Stimulated activated CD8-positive, alpha-beta memory T cell treated with anti-CD3 and anti-CD28 coated beads, Interleukin-7, amount 100 ng/mL, for 48 hours (primary cell): ENCODE data around the gene CRACR2B.

ENCODE experiments used
- DNase-seq, 2 donors: peaks; one replicate each; pipeline ENCODE4 v3.0.0-alpha.2; 2020; ENCODE audit warnings: low read depth in 1 of 2; ENCODE audit errors: extremely low read depth in 1 of 2

CRACR2B gene

GRCh38 chr11:810040-810567, 17.6 kb upstream of the CRACR2B start:
- no peak for DNase-seq

- no peak for DNase-seq
These were observed 16.1 kb upstream of the CRACR2B start for GRCh38 chr11:811446-812245.

DNA sequence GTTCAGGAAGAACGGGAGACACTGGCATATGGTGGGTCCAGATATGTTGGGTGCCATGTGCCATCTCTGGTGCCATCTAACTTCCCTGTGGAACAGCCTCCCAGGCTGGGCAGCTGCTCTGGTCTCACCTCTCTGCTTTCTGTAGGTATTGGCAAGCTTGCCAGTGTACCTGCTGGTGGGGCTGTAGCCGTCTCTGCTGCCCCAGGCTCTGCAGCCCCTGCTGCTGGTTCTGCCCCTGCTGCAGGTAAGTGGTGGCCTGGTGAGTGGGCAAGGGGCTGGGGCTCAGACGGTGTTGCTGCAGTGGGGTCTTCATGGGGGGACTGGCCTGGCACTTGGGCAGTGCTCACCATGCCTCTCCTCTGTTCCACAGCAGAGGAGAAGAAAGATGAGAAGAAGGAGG, 15.3 kb upstream of the CRACR2B start:
- DNase-seq, result no peak

DNA sequence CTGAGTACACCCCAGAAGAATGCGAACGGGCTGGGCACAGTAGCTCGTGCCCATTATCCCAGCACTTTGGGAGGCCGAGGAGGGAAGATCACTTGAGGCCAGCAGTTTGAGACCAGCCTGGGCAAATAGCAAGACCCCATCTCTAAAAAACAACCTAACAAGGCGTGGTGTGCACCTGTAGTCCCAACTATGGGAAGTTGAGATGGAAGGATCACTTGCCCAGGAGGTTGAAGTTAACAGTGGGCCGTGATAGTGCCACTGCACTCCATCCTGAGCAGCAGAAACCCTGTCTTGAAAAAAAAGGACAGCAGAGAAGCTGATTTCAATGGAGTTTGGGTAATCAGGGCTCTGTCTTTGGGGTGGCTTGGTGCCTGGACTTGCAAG, 14.7 kb upstream of the CRACR2B start:
- no peak for DNase-seq

- no peak for DNase-seq
These were observed 14.1 kb upstream of the CRACR2B start for GRCh38 chr11:813456-814096.

- DNase-seq, result no peak
These were observed 11.9 kb upstream of the CRACR2B start for GRCh38 chr11:815675-816432.

- no peak for DNase-seq
These were observed 11.3 kb upstream of the CRACR2B start for GRCh38 chr11:816433-816779.

DNA sequence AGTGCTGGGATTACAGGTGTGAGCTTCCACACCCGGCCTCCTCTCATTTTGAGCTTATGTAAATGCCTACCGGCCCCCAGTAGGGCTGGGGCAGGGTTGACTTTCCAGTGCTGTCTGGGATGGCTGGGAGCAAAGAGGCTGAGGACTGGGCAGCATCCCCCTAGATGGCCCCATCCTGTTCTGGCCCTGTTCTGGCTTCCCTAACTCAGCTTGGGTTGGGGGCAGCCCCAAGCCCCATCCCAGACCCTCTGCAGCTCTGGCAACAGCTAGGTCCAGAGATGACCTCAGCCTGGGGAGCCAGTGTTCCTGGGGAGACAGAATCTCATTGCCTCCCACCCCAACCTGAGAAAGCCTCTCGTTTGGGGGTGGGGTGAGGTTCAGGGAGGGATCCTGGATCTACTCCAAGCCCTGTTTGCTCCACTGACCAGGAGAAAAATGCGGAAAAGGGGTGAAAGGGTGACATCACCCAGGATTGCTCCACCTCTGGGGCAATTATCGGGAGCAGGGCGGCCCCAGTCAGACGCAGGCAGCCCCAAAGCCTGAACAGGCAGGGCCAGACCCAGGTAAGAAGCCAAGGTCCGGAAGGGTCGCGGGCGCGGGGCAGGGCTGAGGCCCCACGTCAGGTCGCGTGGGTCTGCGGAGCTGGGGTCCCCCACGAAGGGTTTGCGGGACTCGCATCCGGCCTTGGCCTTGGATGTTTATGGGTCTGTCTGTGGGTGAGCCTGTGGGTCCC, 9.2 kb upstream of the CRACR2B start, which contains the start of gene PNPLA2:
Gene PNPLA2 (plus strand): TSS at position 519 of the 733 bp plus-strand sequence. CDS start 805 bp downstream, outside the sequence.
- no peak for DNase-seq

DNA sequence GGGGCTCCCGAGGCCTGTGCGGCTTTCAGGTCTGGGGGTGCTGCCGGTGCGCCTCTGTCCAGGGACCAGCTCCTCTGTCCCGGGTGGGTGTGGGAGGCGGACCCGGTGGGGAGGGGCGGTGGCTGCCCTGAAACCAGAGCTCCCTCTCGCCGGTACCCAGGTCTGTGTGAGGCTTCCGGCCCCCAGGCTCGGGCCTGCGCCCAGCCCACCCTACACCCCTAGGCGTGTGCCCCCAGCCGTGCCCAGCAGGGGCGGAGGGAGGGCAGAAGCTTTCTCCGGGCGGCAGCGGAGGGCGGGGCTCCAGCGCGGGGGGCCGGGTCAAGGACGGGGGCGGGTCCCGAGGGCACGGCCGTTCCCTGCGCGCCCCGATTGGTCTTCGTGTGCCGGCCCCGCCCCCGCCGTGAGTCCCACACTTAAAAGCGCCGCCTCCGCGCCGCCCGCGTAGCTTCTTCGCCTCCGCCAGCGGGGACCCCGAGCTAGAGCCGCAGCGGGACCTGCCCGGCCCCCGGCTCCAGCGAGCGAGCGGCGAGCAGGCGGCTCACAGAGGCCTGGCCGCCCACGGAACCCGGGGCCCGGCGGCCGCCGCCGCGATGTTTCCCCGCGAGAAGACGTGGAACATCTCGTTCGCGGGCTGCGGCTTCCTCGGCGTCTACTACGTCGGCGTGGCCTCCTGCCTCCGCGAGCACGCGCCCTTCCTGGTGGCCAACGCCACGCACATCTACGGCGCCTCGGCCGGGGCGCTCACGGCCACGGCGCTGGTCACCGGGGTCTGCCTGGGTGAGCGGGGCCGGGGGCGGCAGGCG, 8.4 kb upstream of the CRACR2B start:
- peak; percentile 79 to 82 for DNase-seq

DNA sequence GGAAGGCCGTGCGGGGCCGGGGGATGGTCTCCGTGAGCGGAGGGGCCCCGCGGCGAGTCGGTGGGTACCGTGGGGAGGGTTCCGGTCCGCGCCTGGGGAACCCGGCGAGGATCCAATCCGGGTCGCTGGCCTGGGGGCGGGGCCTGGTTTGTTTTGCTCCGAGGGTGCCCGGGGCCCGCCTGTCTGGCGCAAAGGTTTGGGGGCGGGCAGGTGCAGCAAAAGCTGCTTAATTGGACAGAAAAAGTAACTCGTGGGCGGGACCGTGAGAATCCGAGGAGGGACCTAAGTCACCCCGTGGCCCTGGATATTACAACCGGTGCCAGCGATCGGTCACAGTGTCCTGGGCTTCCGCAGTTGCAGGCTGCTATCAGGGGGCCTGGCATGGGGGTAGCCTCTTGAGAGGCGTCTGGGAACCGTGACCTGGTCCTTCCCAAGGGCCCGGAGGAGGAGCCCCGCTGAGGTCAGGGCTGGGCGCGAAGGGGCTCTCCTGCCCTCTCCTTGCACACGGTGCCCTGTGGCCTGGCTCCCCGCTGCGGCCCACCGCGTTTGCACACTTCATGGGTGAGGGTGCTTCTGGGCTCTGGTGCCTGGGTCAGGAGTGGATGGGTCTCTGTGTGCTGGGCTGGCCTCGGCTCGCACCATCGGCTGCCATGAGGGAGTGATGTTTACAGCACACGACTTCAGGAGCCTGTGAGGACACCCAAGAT, 7.6 kb upstream of the CRACR2B start:
- DNase-seq, result peak; percentile 85 to 90

- no peak for DNase-seq
These were observed 6.8 kb upstream of the CRACR2B start for GRCh38 chr11:820655-821511.

DNA sequence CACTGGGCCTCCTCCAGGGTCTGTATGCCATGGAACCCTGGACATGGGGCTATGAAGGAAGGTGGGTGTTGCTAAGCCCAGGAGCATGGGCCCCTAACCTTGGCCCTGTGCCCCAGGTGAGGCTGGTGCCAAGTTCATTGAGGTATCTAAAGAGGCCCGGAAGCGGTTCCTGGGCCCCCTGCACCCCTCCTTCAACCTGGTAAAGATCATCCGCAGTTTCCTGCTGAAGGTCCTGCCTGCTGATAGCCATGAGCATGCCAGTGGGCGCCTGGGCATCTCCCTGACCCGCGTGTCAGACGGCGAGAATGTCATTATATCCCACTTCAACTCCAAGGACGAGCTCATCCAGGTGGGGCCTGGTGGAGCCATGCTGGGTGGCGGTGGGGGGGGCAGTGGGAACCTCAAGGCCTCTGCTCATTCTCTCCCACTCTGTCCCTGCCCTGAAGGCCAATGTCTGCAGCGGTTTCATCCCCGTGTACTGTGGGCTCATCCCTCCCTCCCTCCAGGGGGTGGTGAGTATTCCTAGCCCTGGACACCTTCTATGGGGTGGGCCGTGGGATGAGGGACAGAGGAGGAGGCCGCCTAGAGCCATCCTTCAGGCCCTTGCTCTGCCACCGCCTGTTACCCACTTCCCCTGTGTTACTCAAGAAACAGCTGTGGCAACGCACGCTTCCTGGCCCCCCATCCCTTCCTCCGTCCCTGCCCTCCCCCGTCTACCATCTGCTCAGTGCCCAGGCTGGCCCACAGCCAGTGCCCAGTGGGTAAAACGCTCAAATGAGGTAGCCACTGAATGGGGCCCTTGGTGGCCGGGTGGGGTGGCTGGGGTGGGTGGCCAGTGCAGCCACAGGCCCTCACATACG, 6.0 kb upstream of the CRACR2B start:
- DNase-seq, result no peak

DNA sequence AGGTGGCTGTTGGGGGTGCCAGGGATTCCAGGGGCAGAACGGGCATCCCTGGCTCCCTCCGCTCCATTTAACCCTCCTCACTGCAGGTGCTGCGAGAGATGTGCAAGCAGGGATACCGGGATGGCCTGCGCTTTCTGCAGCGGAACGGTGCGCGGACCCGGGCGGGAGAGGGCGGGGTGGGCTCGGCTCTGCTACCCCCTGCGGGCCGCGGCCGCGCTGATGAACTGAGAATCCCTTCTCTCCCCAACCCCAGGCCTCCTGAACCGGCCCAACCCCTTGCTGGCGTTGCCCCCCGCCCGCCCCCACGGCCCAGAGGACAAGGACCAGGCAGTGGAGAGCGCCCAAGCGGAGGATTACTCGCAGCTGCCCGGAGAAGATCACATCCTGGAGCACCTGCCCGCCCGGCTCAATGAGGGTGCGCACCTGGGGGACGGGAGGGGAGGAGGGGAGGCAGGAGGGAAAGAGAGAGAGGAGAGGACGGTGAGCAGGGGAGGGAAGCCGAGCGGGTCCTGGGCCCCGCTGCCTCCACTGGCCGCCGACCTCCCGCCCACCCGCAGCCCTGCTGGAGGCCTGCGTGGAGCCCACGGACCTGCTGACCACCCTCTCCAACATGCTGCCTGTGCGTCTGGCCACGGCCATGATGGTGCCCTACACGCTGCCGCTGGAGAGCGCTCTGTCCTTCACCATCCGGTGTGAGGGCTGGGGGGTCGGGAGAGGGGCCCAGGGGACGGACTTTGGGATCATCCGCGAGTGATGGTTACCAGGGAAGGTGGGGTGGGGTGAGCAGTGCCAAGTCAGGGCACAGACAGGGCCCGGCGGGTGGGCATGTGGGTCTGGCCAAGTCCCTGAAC, 4.1 kb upstream of the CRACR2B start:
- DNase-seq, result no peak

GRCh38 chr11:824292-824880, 3.3 kb upstream of the CRACR2B start:
- DNase-seq, result no peak

- DNase-seq, result no peak
These were observed 2.8 kb upstream of the CRACR2B start for GRCh38 chr11:824942-825341.
